Mucosa of descending colon (tissue), 3 donors: ENCODE results near the gene NPAS1. TPM values are rescaled to one million over a fixed set of nuclear protein-coding genes. Genes with fewer than 3 reads are reported as not detected.
A peak's percentile ranks its signal among the peaks of the same experiment; 100 is the strongest.

Source experiments
- ATAC-seq: fragments of 200-7000 bp; cut with Tn5 transposase; one replicate; pipeline ENCODE4 v1.9.1; 2020; ENCODE audit warnings: mild to moderate bottlenecking, moderate library complexity
- DNase-seq, 3 donors: peaks; one replicate each; pipeline ENCODE4 v3.0.0-alpha.2; 2020
- H3K36me3 ChIP-seq: fragments of 200-600 bp; one replicate; pipeline ENCODE4 v1.8.0; 2021; ENCODE audit warnings: low read depth, mild to moderate bottlenecking
- H3K4me1 ChIP-seq: fragments of 200-600 bp; one replicate; pipeline ENCODE4 v1.8.0; 2021; ENCODE audit warnings: low read depth, mild to moderate bottlenecking
- H3K4me3 ChIP-seq: fragments of 200-600 bp; one replicate; pipeline ENCODE4 v1.8.0; 2021; ENCODE audit warnings: mild to moderate bottlenecking
- H3K9me3 ChIP-seq: fragments of 200-600 bp; one replicate; pipeline ENCODE4 v1.8.0; 2021; ENCODE audit warnings: mild to moderate bottlenecking
- CTCF ChIP-seq: fragments of 200-600 bp; IDR thresholded peaks from one replicate; pipeline ENCODE4 v1.8.0; 2022; ENCODE audit warnings: antibody characterized with exemption, mild to moderate bottlenecking
- intact Hi-C, 2 donors: fragments of 100-400 bp; cut with DNase I in 1 of 2; cut with micrococcal nuclease in 1 of 2; formaldehyde crosslinking; loops; one replicate each; pipeline versions ENCODE4 v1.11.0 to v1.11.1; 2022; cut with DNase I, micrococcal nuclease
- total RNA-seq, 3 donors: library from RNA; stranded (reverse); fragmentation: NEBNext Ultra II Directional in 2 of 3; extraction: Animal tissue kit (Norgen Biotek cat#: 25700) in 2 of 3; gene quantifications; one replicate each; pipeline versions ENCODE4 v1.2.1 to v1.2.4, GENCODE V29; 2021 to 2023
- donor health status: DM: no; HTN: no; CAD: no; lungs with moderate emphysema.
- donor health status: DM: no; HTN: no; CAD: no.
- donor health status: DM: no; HTN: yes; CAD: no.

NPAS1 gene
- total RNA-seq, 3 donors from 2014 or later: 0.31 to 1.1 TPM; not detected in 1

GRCh38 chr19:47032171-47032811 is 12.7 kb downstream of the NPAS1 start:
- TF ChIP-seq CTCF: peak; percentile 69
- DNase-seq (peak in 2 of 3 donors; percentile 61 to 75), ATAC-seq (peak; percentile 52)
- Histone ChIP-seq H3K36me3 (no peaks in the 10 kb centered on the region), H3K4me3 (no peak overlapping the region), H3K9me3 (no peaks in the 10 kb centered on the region), H3K4me1 (peaks cover 11% of the 10 kb centered on the region)
- intact Hi-C loops: loop anchor here in 1 of 2 donors (10.0 kb wide), 1 partner anchor 93 kb away; no protein-coding TSS in a partner anchor

GRCh38 chr19:47035127-47036096 is 15.8 kb downstream of the NPAS1 start:
- ATAC-seq (peak; percentile 98), DNase-seq (peak; percentile 90 to 98 (median 97))
- intact Hi-C loops: loop anchor here in 1 of 2 donors (10.0 kb wide), 1 partner anchor 89 kb away; no protein-coding TSS in a partner anchor
- Histone ChIP-seq H3K4me3 (no peak overlapping the region), H3K9me3 (no peaks in the 10 kb centered on the region), H3K4me1 (peaks cover 11% of the 10 kb centered on the region), H3K36me3 (no peaks in the 10 kb centered on the region)
- peak; percentile 98 for TF ChIP-seq CTCF

DNA sequence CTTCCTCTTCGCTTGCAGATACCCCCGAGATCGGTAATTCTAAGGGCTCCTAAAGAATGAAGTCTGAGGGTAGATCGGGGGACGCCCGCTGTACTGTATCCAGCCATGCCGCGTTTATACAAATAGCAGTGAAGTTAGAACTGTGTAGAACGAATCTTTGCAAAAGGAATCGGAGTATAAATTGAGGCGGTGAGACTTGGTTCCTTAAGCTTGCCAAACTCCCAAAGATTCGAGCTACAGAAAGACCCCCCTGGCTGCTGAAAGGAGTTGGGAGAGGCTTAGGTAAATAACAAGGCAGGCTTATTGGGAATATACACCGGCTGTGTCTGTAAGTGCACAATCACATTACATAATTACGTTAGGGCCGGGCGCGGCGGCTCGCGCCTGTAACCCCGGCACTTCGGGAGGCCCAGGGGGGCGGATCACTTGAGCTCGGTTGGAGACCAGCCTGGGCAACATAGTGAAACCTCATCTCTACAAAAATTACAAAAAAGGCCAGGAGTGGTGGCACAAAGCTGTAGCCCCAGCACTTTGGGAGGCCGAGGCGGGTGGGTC is 16.5 kb downstream of the NPAS1 start:
- DNase-seq: peak; percentile 80 to 83 (median 80)
- Histone ChIP-seq H3K36me3 (no peaks in the 10 kb centered on the region), H3K4me1 (peaks cover 11% of the 10 kb centered on the region), H3K4me3 (no peak overlapping the region), H3K9me3 (no peaks in the 10 kb centered on the region)
- intact Hi-C loops: loop anchor here in 1 of 2 donors (10.0 kb wide), 1 partner anchor 89 kb away; no protein-coding TSS in a partner anchor
- TF ChIP-seq CTCF: no peak
- peak; percentile 77 for ATAC-seq

GRCh38 chr19:47037766-47038165 is 18.1 kb downstream of the NPAS1 start:
- intact Hi-C loops: loop anchor here in 1 of 2 donors (10.0 kb wide), 1 partner anchor 87 kb away; no protein-coding TSS in a partner anchor
- TF ChIP-seq CTCF: no peak
- H3K4me1 ChIP-seq: peaks cover 11% of the 10 kb centered on the region
- no peak for ATAC-seq
- no peak for DNase-seq
- H3K9me3 ChIP-seq: no peaks in the 10 kb centered on the region
- H3K4me3 ChIP-seq: no peak overlapping the region
- H3K36me3 ChIP-seq: no peaks in the 10 kb centered on the region

DNA sequence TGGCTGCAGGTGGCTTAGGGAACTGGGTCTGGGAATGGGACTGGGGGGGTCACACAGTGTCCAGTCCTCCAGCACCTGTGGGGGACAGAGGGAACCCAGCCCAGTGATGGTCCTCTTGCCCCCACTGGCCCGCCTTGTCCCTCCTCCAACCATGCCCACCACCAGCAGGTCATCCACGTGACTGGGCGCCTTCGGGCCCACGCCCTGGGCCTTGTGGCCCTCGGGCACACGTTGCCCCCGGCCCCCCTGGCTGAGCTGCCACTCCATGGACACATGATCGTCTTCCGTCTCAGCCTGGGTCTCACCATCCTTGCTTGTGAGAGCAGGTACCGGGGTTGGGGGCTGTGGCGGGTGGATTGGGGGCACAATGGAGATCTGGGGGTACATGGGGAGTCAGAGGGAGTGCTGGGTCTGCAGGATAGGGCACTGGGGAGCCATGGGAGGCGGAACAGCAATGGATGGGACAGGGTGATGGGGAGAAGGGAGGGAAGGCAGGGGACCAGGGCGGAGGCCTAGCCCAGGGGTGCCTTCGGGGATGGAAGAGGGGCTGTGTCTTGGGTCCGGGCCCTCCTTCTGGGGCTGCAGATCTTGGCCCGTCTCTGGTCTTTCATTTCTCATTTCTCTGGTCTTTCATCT is 19.7 kb downstream of the NPAS1 start:
- TF ChIP-seq CTCF: no peak
- no peak overlapping the region for H3K4me3 ChIP-seq
- DNase-seq (no peak), ATAC-seq (no peak)
- no peaks in the 10 kb centered on the region for H3K9me3 ChIP-seq
- intact Hi-C loops: loop anchor here in 1 of 2 donors (10.0 kb wide), 1 partner anchor 85 kb away; no protein-coding TSS in a partner anchor
- H3K4me1 ChIP-seq: peaks cover 11% of the 10 kb centered on the region
- no peaks in the 10 kb centered on the region for H3K36me3 ChIP-seq
